NCI-H2227 (cell line): ENCODE results near the gene HDDC3.

ENCODE experiments used
- DNase-seq: peaks from one replicate; lab custom pipeline; 2025; ENCODE audit not compliant: unreplicated experiment; lab: John Stamatoyannopoulos, UW

Gene HDDC3

GRCh38 chr15:90931828-90932659 lies at the start of gene HDDC3:
HDDC3 (minus strand) TSS chr15:90932549; CDS start chr15:90932540, 9 bp downstream.
- DNase-seq: peak; percentile 90

GRCh38 chr15:90982135-90982534 lies 49.8 kb upstream of the HDDC3 start:
- no peak for DNase-seq

GRCh38 chr15:90981681-90982080 lies 49.3 kb upstream of the HDDC3 start:
- DNase-seq: no peak

GRCh38 chr15:90979582-90979981 lies 47.2 kb upstream of the HDDC3 start:
- DNase-seq: no peak

- no peak for DNase-seq
Observed at GRCh38 chr15:90974216-90974615, 41.9 kb upstream of the HDDC3 start.

GRCh38 chr15:90972133-90972532 lies 39.8 kb upstream of the HDDC3 start:
- no peak for DNase-seq

GRCh38 chr15:90970274-90970673 lies 37.9 kb upstream of the HDDC3 start:
- DNase-seq: no peak

- no peak for DNase-seq
Observed at GRCh38 chr15:90968434-90968833, 36.1 kb upstream of the HDDC3 start.

- DNase-seq: no peak
Observed at GRCh38 chr15:90967206-90967605, 34.9 kb upstream of the HDDC3 start.

GRCh38 chr15:90966262-90966661 lies 33.9 kb upstream of the HDDC3 start:
- DNase-seq: no peak

GRCh38 chr15:90962021-90962420 lies 29.7 kb upstream of the HDDC3 start:
- no peak for DNase-seq

- DNase-seq: no peak
Observed at GRCh38 chr15:90960298-90961091, 28.1 kb upstream of the HDDC3 start.

- no peak for DNase-seq
Observed at GRCh38 chr15:90959894-90960293, 27.5 kb upstream of the HDDC3 start.

- no peak for DNase-seq
Observed at GRCh38 chr15:90959028-90959595, 26.8 kb upstream of the HDDC3 start.

GRCh38 chr15:90957791-90958190 lies 25.4 kb upstream of the HDDC3 start:
- peak; percentile 6 for DNase-seq

- DNase-seq: peak; percentile 45
Observed at GRCh38 chr15:90957031-90957790, 24.9 kb upstream of the HDDC3 start.

- peak; percentile 85 for DNase-seq
Observed at GRCh38 chr15:90956274-90957030, 24.1 kb upstream of the HDDC3 start.

- peak; percentile 25 for DNase-seq
Observed at GRCh38 chr15:90955624-90956273, 23.4 kb upstream of the HDDC3 start.

- DNase-seq: peak; percentile 92
Observed at GRCh38 chr15:90954712-90955623, 22.6 kb upstream of the HDDC3 start, which contains the start of gene RCCD1. RCCD1 (plus strand) TSS chr15:90954884; CDS start chr15:90956735, 1,851 bp downstream.
